Spleen (tissue), 11 donors: ENCODE measurements around the gene AP1AR. TPM values are rescaled to one million over a fixed set of nuclear protein-coding genes. Genes with fewer than 3 reads are reported as not detected.

Source experiments
- DNase-seq: peaks from one replicate; pipeline ENCODE4 v3.0.0-alpha.2; 2020
- H3K27ac ChIP-seq, 8 donors: fragments of 200-600 bp; sonication (generic) in 7 of 8; 1 replicate in 4 of 8; 2 replicates in 4 of 8; pipeline versions ENCODE4 v1.5.0 to v1.8.0; 2016 to 2021; ENCODE audit warnings: inconsistent platforms in 4 of 8, mild to moderate bottlenecking in 4 of 8, moderate library complexity in 1 of 8
- H3K27me3 ChIP-seq, 7 donors: fragments of 200-600 bp; sonication (generic) in 6 of 7; replicated peaks in 1 of 7; 1 replicate in 4 of 7; 2 replicates in 3 of 7; pipeline versions ENCODE4 v1.5.0 to v1.8.0; 2016 to 2021; ENCODE audit warnings: inconsistent platforms in 3 of 7, mild to moderate bottlenecking in 1 of 7
- H3K36me3 ChIP-seq, 6 donors: fragments of 200-600 bp; sonication (generic) in 5 of 6; 1 replicate in 4 of 6; 2 replicates in 2 of 6; pipeline versions ENCODE4 v1.5.0 to v1.8.0; 2016 to 2021; ENCODE audit warnings: inconsistent platforms in 2 of 6
- H3K4me1 ChIP-seq, 6 donors: fragments of 200-600 bp; sonication (generic) in 5 of 6; 1 replicate in 3 of 6; 2 replicates in 3 of 6; pipeline versions ENCODE4 v1.5.0 to v1.8.0; 2016 to 2021; ENCODE audit warnings: inconsistent platforms in 3 of 6
- H3K4me3 ChIP-seq, 8 donors: fragments of 200-600 bp; sonication (generic) in 7 of 8; 1 replicate in 4 of 8; 2 replicates in 4 of 8; pipeline versions ENCODE4 v1.5.0 to v1.8.0; 2016 to 2021; ENCODE audit warnings: inconsistent platforms in 4 of 8, mild to moderate bottlenecking in 4 of 8, moderate library complexity in 2 of 8
- H3K9me3 ChIP-seq, 8 donors: fragments of 200-600 bp; sonication (generic) in 7 of 8; 1 replicate in 4 of 8; 2 replicates in 4 of 8; pipeline versions ENCODE4 v1.5.0 to v1.8.0; 2016 to 2021; ENCODE audit warnings: inconsistent platforms in 4 of 8
- POLR2A ChIP-seq, 3 donors: fragments of 450-650 bp; IDR thresholded peaks; one replicate each; pipeline ENCODE4 v1.5.1; 2017; ENCODE audit warnings: antibody characterized with exemption in 3 of 3, mild to moderate bottlenecking in 1 of 3
- POLR2AphosphoS5 ChIP-seq, 3 donors: sonication (generic); formaldehyde crosslinking; IDR thresholded peaks; one replicate each; pipeline ENCODE4 v1.5.1; 2017; ENCODE audit warnings: antibody characterized with exemption in 3 of 3
- WGBS, 5 donors: extraction: QIAGEN DNeasy Blood & Tissue Kit in 3 of 5; methylation state at CpG; one replicate each; pipeline versions ENCODE4 v1.1.5 to v1.1.7; 2013 to 2018; 5-methylcytosine and 5-hydroxymethylcytosine counted together
- intact Hi-C: fragments of 100-400 bp; cut with DNase I; formaldehyde crosslinking; loops from one replicate; pipeline ENCODE4 v1.15.0; 2023; ENCODE audit warnings: low total_unique reads
- polyA plus RNA-seq, 3 donors: library from polyadenylated mRNA; stranded (reverse); fragments of 200-250 nt; gene quantifications; one replicate each; pipeline ENCODE4 v1.2.1, GENCODE V29; 2013
- total RNA-seq, 7 donors: library from RNA; depleted of rRNA in 3 of 7; stranded (reverse); fragments of >200 nt in 3 of 7; fragmentation: NEBNext Ultra II Directional in 4 of 7; extraction: Animal tissue kit (Norgen Biotek cat#: 25700) in 4 of 7; gene quantifications; one replicate each; pipeline versions ENCODE4 v1.1.0 to v1.2.1, GENCODE V29; 2016 to 2021
- TF ChIP-seq, protein P1 (sequence below), 11 experiments: fragments of 200-600 bp in 7 of 11; fragments of 450-650 bp in 4 of 11; sonication (generic) in 4 of 11; IDR thresholded peaks in 8 of 11; conservative IDR thresholded peaks in 3 of 11; 1 replicate in 7 of 11; 2 replicates in 4 of 11; pipeline versions ENCODE4 v1.4.0 to v1.8.0; 2016 to 2021; ENCODE audit warnings: antibody characterized with exemption in 11 of 11, inconsistent platforms in 4 of 11, mild to moderate bottlenecking in 1 of 11
- donor health status: healthy with polysubstance abuse.
- donor health status: DM: no; HTN: no; CAD: no; lungs with moderate emphysema.
- donor health status: DM: no; HTN: no; CAD: no.
- donor health status: Bipolar disorder and iron deficiency.
- donor health status: healthy.
- donor health status: DM: no; HTN: no; CAD: no.
- donor health status: DM: yes; HTN: yes; CAD: no.

AP1AR gene
- total and polyA plus RNA-seq, 10 donors, result 9.7 to 32.4 (median 21.5) TPM

DNA sequence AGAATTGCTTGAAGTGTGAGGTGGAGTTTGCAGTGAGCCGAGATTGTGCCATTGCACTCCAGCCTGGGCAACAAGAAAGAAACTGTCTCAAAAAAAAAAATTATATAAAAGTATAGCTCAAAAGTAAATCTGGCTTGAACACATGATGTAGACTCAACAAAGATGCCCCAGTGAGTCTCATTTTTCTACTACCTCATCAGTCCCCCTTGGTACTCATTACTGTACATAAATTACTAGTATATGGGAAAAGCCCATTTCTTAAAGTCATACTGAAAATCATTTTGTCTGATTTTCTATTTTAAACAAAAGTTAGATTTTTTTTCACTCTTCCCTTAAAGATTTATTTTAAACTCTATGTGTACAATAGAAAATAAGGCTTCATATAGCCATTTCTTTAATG, 47.1 kb upstream of the AP1AR start:
- H3K36me3 ChIP-seq, result peaks cover 0 to 4% (median 0%) of the 10 kb centered on the region in 6 donors
- H3K27ac ChIP-seq, result no peak overlapping the region
- H3K4me3 ChIP-seq, result no peak overlapping the region
- no peak for DNase-seq
- WGBS, 5 donors, result 88 to 100% (median 96%) methylated on average over 1 of the region's 1 CpG
- intact Hi-C loops, result no loop called here
- TF ChIP-seq, protein P1, sequence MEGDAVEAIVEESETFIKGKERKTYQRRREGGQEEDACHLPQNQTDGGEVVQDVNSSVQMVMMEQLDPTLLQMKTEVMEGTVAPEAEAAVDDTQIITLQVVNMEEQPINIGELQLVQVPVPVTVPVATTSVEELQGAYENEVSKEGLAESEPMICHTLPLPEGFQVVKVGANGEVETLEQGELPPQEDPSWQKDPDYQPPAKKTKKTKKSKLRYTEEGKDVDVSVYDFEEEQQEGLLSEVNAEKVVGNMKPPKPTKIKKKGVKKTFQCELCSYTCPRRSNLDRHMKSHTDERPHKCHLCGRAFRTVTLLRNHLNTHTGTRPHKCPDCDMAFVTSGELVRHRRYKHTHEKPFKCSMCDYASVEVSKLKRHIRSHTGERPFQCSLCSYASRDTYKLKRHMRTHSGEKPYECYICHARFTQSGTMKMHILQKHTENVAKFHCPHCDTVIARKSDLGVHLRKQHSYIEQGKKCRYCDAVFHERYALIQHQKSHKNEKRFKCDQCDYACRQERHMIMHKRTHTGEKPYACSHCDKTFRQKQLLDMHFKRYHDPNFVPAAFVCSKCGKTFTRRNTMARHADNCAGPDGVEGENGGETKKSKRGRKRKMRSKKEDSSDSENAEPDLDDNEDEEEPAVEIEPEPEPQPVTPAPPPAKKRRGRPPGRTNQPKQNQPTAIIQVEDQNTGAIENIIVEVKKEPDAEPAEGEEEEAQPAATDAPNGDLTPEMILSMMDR (IDR thresholded peaks at IDR 0.05 in 8 of 11, conservative IDR thresholded peaks at IDR 0.05 in 3 of 11), result no peak
- TF ChIP-seq POLR2A (IDR thresholded peaks at IDR 0.05) (no peak), POLR2AphosphoS5 (IDR thresholded peaks at IDR 0.05) (no peak)
- H3K27me3 ChIP-seq, result no peaks in the 10 kb centered on the region
- no peaks in the 10 kb centered on the region for H3K4me1 ChIP-seq
- H3K9me3 ChIP-seq, result no peaks in the 10 kb centered on the region

DNA sequence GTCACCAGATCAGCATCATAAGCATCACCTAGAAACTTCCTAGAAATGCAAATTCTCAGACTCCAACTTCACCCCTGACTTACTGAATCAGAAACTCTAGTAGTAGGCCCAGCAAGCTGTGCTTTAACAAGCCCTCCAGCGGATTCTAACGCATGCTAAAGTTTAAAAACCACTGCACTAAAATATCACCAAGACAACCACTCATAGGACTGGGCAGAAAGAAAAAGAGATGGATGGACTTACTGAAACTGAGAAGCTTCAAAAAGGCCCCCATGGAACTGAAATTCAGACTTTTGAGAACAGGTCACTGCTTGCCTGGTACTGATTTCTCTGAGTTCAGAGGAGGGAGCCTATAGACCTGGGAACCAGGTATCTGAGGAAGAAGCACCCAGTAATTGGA, 46.3 kb upstream of the AP1AR start:
- H3K36me3 ChIP-seq, result peaks cover 0 to 4% (median 0%) of the 10 kb centered on the region in 6 donors
- no peak overlapping the region for H3K4me3 ChIP-seq
- no peaks in the 10 kb centered on the region for H3K27me3 ChIP-seq
- TF ChIP-seq, protein P1 (IDR thresholded peaks at IDR 0.05 in 8 of 11, conservative IDR thresholded peaks at IDR 0.05 in 3 of 11), result no peak
- TF ChIP-seq POLR2AphosphoS5 (IDR thresholded peaks at IDR 0.05) (no peak), POLR2A (IDR thresholded peaks at IDR 0.05) (no peak)
- intact Hi-C loops, result no loop called here
- H3K9me3 ChIP-seq, result no peaks in the 10 kb centered on the region
- H3K27ac ChIP-seq, result no peak overlapping the region
- 87 to 96% (median 90%) methylated on average over 2 of the region's 2 CpGs for WGBS, 5 donors
- DNase-seq, result no peak
- H3K4me1 ChIP-seq, result no peaks in the 10 kb centered on the region

- Histone ChIP-seq H3K36me3 (peaks cover 0 to 4% (median 0%) of the 10 kb centered on the region in 6 donors), H3K27me3 (no peaks in the 10 kb centered on the region), H3K9me3 (no peaks in the 10 kb centered on the region), H3K4me1 (no peaks in the 10 kb centered on the region), H3K27ac (no peak overlapping the region), H3K4me3 (no peak overlapping the region)
- 51 to 82% (median 73%) methylated on average over 8 of the region's 8 CpGs for WGBS, 5 donors
- TF ChIP-seq POLR2AphosphoS5 (IDR thresholded peaks at IDR 0.05), result no peak
- intact Hi-C loops, result no loop called here
- DNase-seq, result no peak
These were observed 45.6 kb upstream of the AP1AR start for GRCh38 chr4:112185740-112186670.

GRCh38 chr4:112189754-112190153, 41.8 kb upstream of the AP1AR start:
- TF ChIP-seq POLR2A (IDR thresholded peaks at IDR 0.05), result no peak
- no peak for TF ChIP-seq POLR2AphosphoS5 (IDR thresholded peaks at IDR 0.05)
- TF ChIP-seq, protein P1 (IDR thresholded peaks at IDR 0.05 in 8 of 11, conservative IDR thresholded peaks at IDR 0.05 in 3 of 11), result no peak
- peaks cover 0 to 4% (median 0%) of the 10 kb centered on the region in 6 donors for H3K36me3 ChIP-seq
- no peaks in the 10 kb centered on the region for H3K9me3 ChIP-seq
- no peaks in the 10 kb centered on the region for H3K4me1 ChIP-seq
- no peak overlapping the region for H3K4me3 ChIP-seq
- H3K27ac ChIP-seq, result no peak overlapping the region
- no peak for DNase-seq
- H3K27me3 ChIP-seq, result no peaks in the 10 kb centered on the region
- intact Hi-C loops, result no loop called here
- 64 to 83% (median 77%) methylated on average over 2 of the region's 2 CpGs for WGBS, 5 donors
